Effector memory CD8-positive, alpha-beta T cell (primary cell): ENCODE measurements around the gene GLIPR2.
"Not testable (repeated sequence)": the region's sequence is repeated elsewhere in the genome, so short reads cannot be mapped to it uniquely, and the experiment has no call there.

ENCODE experiments used
- ATAC-seq: fragments of 150-1000 bp; cut with Tn5 transposase; replicated peaks from 2 replicates; pipeline ENCODE4 v1.10.0; 2021; ENCODE audit warnings: mild to moderate bottlenecking, moderate library complexity
- DNase-seq, 3 experiments: peaks; one replicate each; pipeline ENCODE4 v3.0.0; 2021
- H3K27ac Mint-ChIP-seq, 2 donors: one replicate each; pipeline ENCODE4 v1.8.0; 2022; ENCODE audit warnings: mild to moderate bottlenecking in 2 of 2, mixed read lengths in 2 of 2, moderate library complexity in 2 of 2
- H3K27me3 Mint-ChIP-seq, 2 donors: one replicate each; pipeline ENCODE4 v1.8.0; 2022; ENCODE audit warnings: mixed read lengths in 2 of 2
- H3K36me3 Mint-ChIP-seq: one replicate; pipeline ENCODE4 v1.8.0; 2022; ENCODE audit warnings: mild to moderate bottlenecking, moderate library complexity, mixed read lengths; ENCODE audit not compliant: insufficient read depth
- H3K4me1 Mint-ChIP-seq, 2 donors: one replicate each; pipeline ENCODE4 v1.8.0; 2022; ENCODE audit warnings: low read depth in 2 of 2, mixed read lengths in 2 of 2
- H3K4me3 Mint-ChIP-seq, 2 donors: one replicate each; pipeline ENCODE4 v1.8.0; 2022; ENCODE audit warnings: mild to moderate bottlenecking in 2 of 2, mixed read lengths in 2 of 2, moderate library complexity in 2 of 2
- H3K9me3 Mint-ChIP-seq, 2 donors: one replicate each; pipeline ENCODE4 v1.8.0; 2022; ENCODE audit warnings: mixed read lengths in 2 of 2
- total RNA-seq, 9 experiments: gene quantifications; one replicate each; lab custom pipeline; 2026; lab: John Stamatoyannopoulos, UW

The GLIPR2 gene
- total RNA-seq: 11.0 to 54.2 (median 43.0) reads per million in 9 experiments

GRCh38 chr9:36136272-36136893 lies at the start of gene GLIPR2:
TSS of gene GLIPR2 (plus strand) at chr9:36136733. CDS start at chr9:36136779, 46 bp downstream.
- DNase-seq (peak; percentile 72 to 76 (median 74)), ATAC-seq (peak; percentile 94)
- Mint-ChIP-seq H3K9me3 (no peaks in the 10 kb centered on the region), H3K27me3 (no peaks in the 10 kb centered on the region), H3K4me3 (peak within 1 kb of the TSS; percentile 97 to 99), H3K4me1 (peaks cover 41 to 49% of the 10 kb centered on the region in 2 donors), H3K36me3 (peaks cover 15% of the 10 kb centered on the region), H3K27ac (peak within 1 kb of the TSS; percentile 98 to 100)

- DNase-seq, H3K4me1 Mint-ChIP-seq, H3K36me3 Mint-ChIP-seq, H3K4me3 Mint-ChIP-seq, H3K27ac Mint-ChIP-seq, ATAC-seq, H3K27me3 Mint-ChIP-seq, H3K9me3 Mint-ChIP-seq: not testable (repeated sequence)
Observed at GRCh38 chr9:36087054-36087453, 49.5 kb upstream of the GLIPR2 start.

GRCh38 chr9:36088020-36088419 lies 48.5 kb upstream of the GLIPR2 start:
- Mint-ChIP-seq H3K4me3 (no peak overlapping the region), H3K36me3 (peaks cover 3% of the 10 kb centered on the region), H3K27me3 (no peaks in the 10 kb centered on the region), H3K9me3 (no peaks in the 10 kb centered on the region), H3K4me1 (peaks cover 7 to 9% of the 10 kb centered on the region in 2 donors), H3K27ac (no peak overlapping the region)
- DNase-seq (no peak), ATAC-seq (no peak)

- ATAC-seq: no peak
- H3K36me3 Mint-ChIP-seq: peaks cover 3% of the 10 kb centered on the region
- peaks cover 7 to 9% of the 10 kb centered on the region in 2 donors for H3K4me1 Mint-ChIP-seq
- H3K9me3 Mint-ChIP-seq: no peaks in the 10 kb centered on the region
- DNase-seq: no peak
- H3K4me3 Mint-ChIP-seq: peak overlapping the region in 1 of 2 donors; percentile 0
- peak overlapping the region; percentile 4 to 6 for H3K27ac Mint-ChIP-seq
- H3K27me3 Mint-ChIP-seq: no peaks in the 10 kb centered on the region
Observed at GRCh38 chr9:36091026-36091953, 45.2 kb upstream of the GLIPR2 start.

GRCh38 chr9:36092014-36092413 lies 44.5 kb upstream of the GLIPR2 start:
- ATAC-seq: no peak
- H3K27ac Mint-ChIP-seq: peak overlapping the region; percentile 87 to 94
- no peak for DNase-seq

GRCh38 chr9:36092509-36093215 lies 43.9 kb upstream of the GLIPR2 start:
- Mint-ChIP-seq H3K4me1 (peaks cover 7 to 9% of the 10 kb centered on the region in 2 donors), H3K9me3 (no peaks in the 10 kb centered on the region), H3K4me3 (peak overlapping the region; percentile 54 to 69), H3K36me3 (peaks cover 3% of the 10 kb centered on the region), H3K27me3 (no peaks in the 10 kb centered on the region), H3K27ac (peak overlapping the region; percentile 87 to 94)
- DNase-seq (peak; percentile 14 to 24 (median 22)), ATAC-seq (peak; percentile 99)

More at GRCh38 chr9:36092014-36092413, 44.5 kb upstream of the GLIPR2 start:
- Mint-ChIP-seq H3K27me3 (no peaks in the 10 kb centered on the region), H3K36me3 (peaks cover 3% of the 10 kb centered on the region), H3K4me1 (peaks cover 7 to 9% of the 10 kb centered on the region in 2 donors), H3K9me3 (no peaks in the 10 kb centered on the region), H3K4me3 (peak overlapping the region in 1 of 2 donors; percentile 0)

GRCh38 chr9:36093384-36093783 lies 43.1 kb upstream of the GLIPR2 start:
- H3K36me3 Mint-ChIP-seq: peaks cover 3% of the 10 kb centered on the region
- H3K27me3 Mint-ChIP-seq: no peaks in the 10 kb centered on the region
- H3K4me3 Mint-ChIP-seq: no peak overlapping the region
- no peak for DNase-seq
- H3K27ac Mint-ChIP-seq: peak overlapping the region in 1 of 2 donors; percentile 94
- H3K4me1 Mint-ChIP-seq: peaks cover 7 to 9% of the 10 kb centered on the region in 2 donors
- ATAC-seq: no peak
- H3K9me3 Mint-ChIP-seq: no peaks in the 10 kb centered on the region

GRCh38 chr9:36099718-36100117 lies 36.8 kb upstream of the GLIPR2 start:
- no peaks in the 10 kb centered on the region for H3K27me3 Mint-ChIP-seq
- ATAC-seq (no peak), DNase-seq (no peak)
- peaks cover 7% of the 10 kb centered on the region in 2 donors for H3K4me1 Mint-ChIP-seq
- peaks cover 6% of the 10 kb centered on the region for H3K36me3 Mint-ChIP-seq
- H3K27ac Mint-ChIP-seq: no peak overlapping the region
- H3K4me3 Mint-ChIP-seq: no peak overlapping the region
- H3K9me3 Mint-ChIP-seq: no peaks in the 10 kb centered on the region

GRCh38 chr9:36100532-36100931 lies 36.0 kb upstream of the GLIPR2 start:
- no peak for ATAC-seq
- H3K4me1 Mint-ChIP-seq: peaks cover 7% of the 10 kb centered on the region in 2 donors
- no peak for DNase-seq
- H3K36me3 Mint-ChIP-seq: peaks cover 6% of the 10 kb centered on the region
- H3K27ac Mint-ChIP-seq: peak overlapping the region in 1 of 2 donors; percentile 10
- H3K9me3 Mint-ChIP-seq: no peaks in the 10 kb centered on the region
- no peaks in the 10 kb centered on the region for H3K27me3 Mint-ChIP-seq
- H3K4me3 Mint-ChIP-seq: no peak overlapping the region

GRCh38 chr9:36101916-36102741 lies 34.4 kb upstream of the GLIPR2 start:
- H3K36me3 Mint-ChIP-seq: peaks cover 6% of the 10 kb centered on the region
- H3K4me1 Mint-ChIP-seq: peaks cover 7% of the 10 kb centered on the region in 2 donors
- no peaks in the 10 kb centered on the region for H3K27me3 Mint-ChIP-seq
- H3K9me3 Mint-ChIP-seq: no peaks in the 10 kb centered on the region
- H3K4me3 Mint-ChIP-seq: no peak overlapping the region
- no peak for ATAC-seq
- no peak overlapping the region for H3K27ac Mint-ChIP-seq
- no peak for DNase-seq

GRCh38 chr9:36102742-36103495 lies 33.6 kb upstream of the GLIPR2 start:
- no peaks in the 10 kb centered on the region for H3K27me3 Mint-ChIP-seq
- DNase-seq: peak; percentile 82 to 87 (median 82)
- H3K4me1 Mint-ChIP-seq: peaks cover 7% of the 10 kb centered on the region in 2 donors
- H3K9me3 Mint-ChIP-seq: no peaks in the 10 kb centered on the region
- peaks cover 6% of the 10 kb centered on the region for H3K36me3 Mint-ChIP-seq
- H3K4me3 Mint-ChIP-seq: no peak overlapping the region
- H3K27ac Mint-ChIP-seq: peak overlapping the region in 1 of 2 donors; percentile 37
- peak; percentile 100 for ATAC-seq

- DNase-seq (no peak), ATAC-seq (no peak)
- Mint-ChIP-seq H3K27ac (no peak overlapping the region), H3K4me3 (no peak overlapping the region), H3K36me3 (peaks cover 5% of the 10 kb centered on the region), H3K4me1 (no peaks in the 10 kb centered on the region), H3K9me3 (no peaks in the 10 kb centered on the region), H3K27me3 (no peaks in the 10 kb centered on the region)
Observed at GRCh38 chr9:36109071-36109470, 27.5 kb upstream of the GLIPR2 start.
